Globus pallidus (tissue), 1 donor: Measurements from ENCODE around the gene DISC1.
A peak's percentile ranks its signal among the peaks of the same experiment; 100 is the strongest.
"Not testable (repeated sequence)": the region's sequence is repeated elsewhere in the genome, so short reads cannot be mapped to it uniquely, and the experiment has no call there.

Experiments used
- DNase-seq: peaks from one replicate; pipeline ENCODE4 v3.0.0-alpha.2; 2015; ENCODE audit warnings: low spot score

Gene DISC1

DNA sequence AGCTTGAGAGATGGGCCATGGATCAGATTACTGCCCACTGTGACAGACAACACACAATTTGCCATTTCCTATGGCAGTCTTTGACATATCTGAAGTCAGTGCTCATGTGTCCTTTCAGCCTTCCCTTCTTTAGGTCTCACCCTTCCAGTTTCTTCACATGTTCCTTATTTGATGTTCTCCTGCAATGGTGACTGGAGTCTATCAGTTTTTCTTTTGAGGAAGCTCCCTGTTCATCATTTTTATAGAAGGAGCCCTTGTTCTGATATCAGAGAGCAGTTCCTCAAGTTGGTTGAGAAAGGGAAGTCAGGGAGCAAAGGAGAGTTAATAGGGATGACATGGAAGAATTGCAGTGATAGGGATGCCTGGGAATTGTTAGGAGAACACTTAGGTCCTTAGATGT is 42.2 kb downstream of the DISC1 start:
- DNase-seq, result no peak

DNA sequence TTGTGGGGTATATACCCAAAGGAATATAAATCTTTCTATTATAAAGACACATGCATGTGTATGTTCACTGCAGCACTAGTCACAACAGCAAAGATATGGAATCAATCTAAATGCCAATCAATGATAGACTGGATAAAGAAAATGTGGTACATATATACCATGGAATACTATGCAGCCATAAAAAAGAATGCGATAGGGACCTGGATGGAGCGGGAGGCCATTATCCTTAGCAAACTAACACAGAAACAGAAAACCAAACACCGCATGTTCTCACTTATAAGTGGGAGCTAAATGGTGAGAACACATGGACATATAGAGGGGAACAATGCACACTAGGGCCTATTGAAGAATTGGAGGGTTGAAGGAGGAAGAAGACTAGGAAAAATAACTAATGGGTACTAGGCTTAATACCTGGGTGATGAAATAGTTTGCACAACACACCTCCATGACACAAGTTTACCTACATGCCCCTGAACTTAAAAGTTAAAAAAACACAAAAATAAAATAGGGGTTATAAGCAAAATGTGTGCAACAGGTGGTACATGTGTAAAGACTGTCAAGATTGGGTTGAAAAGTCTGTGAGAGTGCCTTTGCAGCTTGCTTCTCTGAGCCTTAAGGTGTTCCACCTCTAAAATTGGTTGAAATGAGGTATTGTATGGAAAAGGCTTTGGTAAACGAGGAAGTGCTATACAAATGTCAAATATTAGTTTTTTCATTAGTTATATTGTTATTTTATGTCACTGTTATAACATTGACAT is 43.5 kb downstream of the DISC1 start:
- DNase-seq, result not testable (repeated sequence)

DNA sequence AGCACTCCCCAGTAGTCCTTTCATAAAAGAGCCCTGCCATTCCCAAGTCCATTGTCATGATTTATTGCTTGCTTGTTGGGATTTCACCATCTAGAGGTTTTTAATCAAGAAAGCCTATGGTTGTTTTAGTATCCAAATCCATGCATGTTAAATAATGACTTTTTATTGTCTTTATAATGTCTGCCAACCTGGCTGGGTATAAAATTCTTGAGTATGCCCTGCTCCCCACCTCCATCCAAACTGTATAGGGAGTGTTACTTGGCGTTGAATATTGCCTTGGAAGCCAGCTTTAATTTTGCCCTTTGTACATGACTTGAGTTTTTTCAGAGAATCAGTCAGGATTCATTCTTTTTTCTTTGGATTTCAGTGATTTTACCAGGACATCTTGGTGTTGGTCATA is 44.2 kb downstream of the DISC1 start:
- no peak for DNase-seq

DNA sequence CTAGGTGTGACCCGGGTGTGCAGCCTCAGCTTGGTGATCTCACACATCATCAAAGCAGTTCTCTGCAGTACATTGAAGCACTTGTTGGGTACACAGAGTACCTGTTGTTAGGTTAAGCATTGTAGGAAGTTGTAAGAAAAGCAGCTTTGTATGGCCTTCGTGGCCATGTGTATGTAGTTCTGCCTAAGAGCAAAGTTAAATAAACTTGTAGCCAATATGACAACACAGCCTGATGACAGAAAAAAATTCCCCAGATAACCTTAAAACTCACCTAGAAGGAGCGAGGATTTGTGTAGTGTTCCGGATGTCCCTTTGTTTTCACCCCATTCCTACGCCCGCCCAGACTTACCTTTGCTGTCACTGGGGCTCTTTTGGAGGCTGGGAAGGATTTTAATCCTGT is 48.0 kb downstream of the DISC1 start:
- no peak for DNase-seq

DNA sequence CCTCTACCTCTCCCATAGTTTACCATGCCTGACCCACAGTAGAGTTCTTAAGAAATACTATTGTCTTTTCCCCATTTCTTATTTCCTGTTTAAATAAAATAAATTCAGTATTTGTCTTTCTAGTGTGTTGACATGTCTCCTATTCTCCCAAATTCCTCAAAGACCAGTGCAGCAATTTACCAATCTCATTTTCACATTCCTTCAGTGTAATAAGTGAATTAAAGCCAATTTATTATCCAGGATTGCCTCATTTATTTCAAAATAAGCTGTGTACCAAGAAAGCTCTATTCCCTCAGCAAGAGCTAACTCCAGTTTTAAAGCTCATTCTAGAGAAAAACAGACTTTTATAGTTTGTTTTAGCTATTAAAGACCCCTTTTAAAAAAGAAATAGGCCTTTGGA is 49.9 kb downstream of the DISC1 start:
- DNase-seq, result no peak

DNA sequence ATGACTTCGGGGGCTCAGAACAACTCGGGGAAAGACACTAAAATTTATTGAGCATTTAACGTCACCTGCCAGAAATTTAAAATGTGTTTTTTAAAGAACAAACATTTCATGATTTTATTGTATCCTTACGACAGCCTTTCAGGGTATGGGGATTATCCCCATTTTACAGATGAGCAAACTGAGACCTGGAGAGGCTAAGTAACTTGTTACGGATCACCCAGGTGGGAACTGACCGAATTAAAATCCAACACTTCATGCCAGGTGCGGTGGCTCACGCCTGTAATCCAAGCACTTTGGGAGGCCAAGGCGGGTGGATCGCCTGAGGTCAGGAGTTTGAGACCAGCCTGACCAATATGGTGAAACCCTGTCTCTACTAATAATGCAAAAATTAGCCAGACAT is 50.9 kb downstream of the DISC1 start:
- no peak for DNase-seq

DNA sequence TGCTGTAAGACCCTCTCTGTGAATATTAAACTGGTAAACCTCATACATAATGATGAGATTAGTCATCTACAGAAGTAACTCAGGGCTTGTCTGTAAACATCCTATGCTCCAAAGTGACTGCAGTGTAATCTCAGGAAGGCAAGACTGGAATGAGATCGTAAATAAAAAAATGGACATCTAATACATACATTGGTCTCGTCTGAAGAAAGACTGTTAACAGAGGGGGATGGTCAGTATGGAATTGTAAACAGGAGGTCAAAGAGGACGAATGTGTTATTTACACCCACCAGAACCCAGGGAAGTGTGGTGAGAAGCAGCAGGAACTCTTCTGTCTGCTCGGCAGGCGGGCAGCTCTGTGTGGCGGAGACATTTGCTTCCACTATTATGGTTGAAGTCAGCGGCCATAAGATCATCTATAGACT is 51.4 kb downstream of the DISC1 start:
- no peak for DNase-seq

DNA sequence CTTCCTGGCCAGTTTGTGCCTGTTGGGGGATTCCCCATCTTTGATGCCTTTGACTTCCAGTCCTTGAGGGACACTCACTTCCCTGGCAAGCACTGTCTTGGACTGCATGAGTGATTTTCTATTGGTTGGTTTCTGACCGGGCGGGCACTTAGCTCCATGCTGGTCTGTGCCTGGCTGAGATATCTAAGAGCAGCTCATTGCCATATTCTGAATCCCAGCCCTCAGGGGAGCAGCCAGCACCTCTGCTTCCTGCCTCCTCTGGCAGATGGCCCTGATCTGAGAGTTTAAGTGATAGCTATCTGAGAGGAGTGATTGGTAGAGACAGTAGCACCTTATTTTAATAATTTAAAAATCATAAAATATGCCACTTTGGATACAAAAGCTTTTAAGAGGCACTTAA is 52.5 kb downstream of the DISC1 start:
- no peak for DNase-seq

DNA sequence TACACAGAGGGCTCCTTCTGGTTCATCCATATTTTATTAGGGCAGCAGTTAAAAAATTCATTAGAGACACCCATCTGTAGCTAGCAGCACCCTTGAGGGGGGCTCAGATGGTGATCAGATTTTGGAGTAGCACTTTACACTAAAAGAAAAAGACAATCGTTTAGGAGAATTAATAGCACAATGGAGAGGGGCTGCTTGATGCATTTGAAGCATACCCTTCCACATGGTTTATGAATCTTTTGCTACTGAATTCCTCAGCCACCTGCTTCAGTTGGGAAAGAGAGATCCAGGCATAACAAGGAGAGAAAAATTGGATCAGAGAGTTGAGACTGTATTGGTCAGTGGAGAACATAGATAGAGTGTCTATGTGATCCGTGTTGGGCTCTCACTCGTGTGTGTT is 54.4 kb downstream of the DISC1 start:
- no peak for DNase-seq

DNA sequence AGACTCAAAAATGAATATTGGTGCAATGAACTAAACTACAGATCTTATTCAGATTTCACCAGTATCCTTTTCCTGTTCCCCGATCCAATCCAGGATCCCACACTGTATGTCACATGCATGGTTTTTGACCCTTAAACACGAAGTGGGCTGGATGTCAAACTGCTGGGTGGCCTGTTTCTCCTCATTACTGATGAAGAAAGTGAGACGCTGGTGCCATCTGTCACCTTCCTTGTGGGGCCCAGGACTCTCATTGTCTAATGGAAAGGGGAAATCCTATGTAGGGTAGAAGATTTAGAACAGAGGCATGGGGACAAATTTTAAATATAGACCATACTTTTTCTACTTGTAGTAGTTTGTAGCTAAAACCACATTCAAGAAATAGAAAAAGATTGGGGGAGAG is 56.2 kb downstream of the DISC1 start:
- DNase-seq, result no peak

DNA sequence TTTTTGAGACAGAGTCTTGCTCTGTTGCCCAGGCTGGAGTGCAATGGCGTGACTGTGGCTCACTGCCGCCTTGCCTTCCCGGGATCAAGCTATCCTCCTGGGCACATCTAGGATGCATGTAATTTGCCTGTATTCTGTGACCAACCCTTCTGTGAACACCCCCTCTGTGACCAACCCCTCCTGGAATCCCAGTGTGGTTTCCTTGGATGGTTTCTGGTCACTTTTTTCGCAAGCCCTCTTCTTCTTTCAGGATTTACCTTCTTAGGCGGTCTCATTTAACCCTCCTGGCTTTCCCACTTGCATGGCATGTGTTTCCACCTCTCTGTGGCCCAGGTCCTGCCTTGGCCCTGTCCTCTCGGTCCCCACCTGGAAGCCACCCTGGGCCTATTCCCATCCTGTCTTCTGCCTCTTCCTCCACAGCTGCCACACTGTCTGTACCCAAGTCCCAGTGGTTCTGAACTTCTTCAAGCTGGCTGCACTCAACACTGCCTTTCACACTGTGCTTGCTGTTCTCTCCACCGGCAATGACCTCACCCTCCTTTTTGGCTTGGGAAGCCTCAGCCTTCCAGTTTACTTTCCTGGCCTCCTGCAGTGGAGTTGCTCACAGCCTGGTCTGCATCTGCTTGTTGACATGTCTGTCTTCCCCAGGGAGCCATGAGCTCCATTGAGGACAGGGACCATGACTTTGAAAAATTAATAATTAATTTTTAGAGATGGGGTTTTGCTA is 57.0 kb downstream of the DISC1 start:
- DNase-seq, result no peak

DNA sequence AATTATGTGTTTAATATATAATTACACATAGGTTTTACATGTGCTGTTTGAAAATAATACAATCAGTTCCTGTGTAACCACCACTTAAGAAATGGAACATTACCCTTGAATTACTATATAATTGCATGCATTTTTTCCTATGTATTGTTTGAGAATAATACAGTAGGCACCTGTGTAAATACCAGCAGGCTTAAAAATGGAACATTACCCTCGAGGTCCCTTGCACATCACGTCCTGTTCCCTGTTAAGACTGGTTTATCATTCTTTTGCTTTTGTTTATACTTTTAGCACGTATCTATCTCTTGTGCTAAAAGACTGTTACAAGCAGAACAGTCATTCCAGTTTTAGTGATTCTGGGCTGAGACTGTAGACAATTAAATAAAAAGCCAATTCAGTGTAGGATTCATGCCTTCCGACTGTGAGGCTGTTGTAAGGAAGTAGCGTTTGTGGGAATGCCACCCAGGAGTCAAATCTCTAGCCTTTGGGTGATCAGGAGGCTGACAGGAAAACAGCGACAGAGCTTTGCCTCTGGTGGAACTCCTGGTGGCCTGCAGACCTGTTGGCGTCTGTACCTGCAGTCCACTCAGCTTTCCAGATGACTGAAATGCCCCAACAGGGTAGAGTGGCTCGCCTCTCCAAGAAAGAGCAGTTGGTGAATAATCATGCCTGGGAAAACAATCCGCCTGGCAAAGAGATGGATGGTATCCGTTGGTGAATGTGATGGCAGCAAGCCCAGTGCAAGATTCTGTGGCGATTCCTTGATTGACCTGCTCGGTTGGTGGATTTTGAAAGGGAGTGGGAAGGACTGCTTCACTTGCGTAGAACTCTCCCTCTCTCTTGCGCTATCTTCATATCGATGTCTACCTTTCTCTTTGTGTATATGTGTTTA is 58.0 kb downstream of the DISC1 start:
- no peak for DNase-seq

DNA sequence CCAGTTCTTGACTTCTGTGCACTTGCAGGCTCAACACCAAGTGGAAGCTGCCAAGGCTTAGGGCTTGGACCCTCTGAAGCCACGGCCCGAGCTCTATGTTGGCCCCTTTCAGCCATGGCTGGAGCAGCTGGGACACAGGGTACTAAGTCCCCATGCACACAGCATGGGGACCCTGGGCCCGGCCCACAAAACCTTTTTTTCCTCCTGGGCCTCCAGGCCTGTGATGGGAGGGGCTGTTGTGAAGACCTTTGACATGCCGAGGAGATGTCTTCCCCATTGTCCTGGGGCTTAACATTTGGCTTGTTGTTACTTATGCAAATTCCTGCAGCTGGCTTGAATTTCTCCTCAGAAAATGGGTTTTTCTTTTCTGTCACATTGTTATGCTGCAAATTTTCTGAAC is 59.8 kb downstream of the DISC1 start:
- no peak for DNase-seq

DNA sequence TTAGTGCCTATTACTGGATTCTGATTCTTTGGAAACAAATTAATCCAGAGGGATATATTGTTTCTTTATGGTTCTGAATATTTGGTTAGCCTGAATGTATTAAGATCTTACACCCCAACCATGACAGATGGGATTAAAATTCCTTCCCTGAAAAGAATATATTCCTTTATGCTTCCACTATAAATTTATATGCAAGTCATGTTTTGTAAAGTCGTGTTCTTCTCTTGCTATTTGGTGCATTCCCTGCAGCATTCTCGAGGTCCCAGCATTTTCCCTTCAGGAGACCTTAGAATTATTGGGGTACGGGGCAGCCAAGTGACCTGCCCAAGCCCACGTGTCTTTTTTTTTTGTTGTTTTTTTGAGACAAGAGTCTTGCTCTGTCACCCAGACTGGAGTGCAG is 62.4 kb downstream of the DISC1 start:
- no peak for DNase-seq

DNA sequence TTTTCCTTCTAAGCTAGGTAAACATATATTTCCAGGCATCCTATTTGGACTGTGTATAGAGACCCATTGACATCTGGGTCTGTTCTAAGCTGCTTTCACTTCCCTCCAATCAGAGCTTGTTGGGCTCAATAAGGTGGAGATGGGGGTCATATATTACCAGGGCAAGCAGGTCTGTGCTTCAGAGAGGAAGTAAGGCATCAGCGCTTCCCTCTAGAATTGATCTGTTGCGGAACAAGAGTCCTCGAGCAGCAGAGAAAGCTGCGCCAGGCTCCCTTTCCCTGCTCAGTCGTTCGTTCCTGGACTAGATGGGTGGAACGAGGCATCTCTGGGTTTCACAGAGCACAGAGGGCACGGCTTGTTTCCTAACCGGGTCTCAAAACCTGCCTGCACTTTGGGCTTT is 63.5 kb downstream of the DISC1 start:
- no peak for DNase-seq

DNA sequence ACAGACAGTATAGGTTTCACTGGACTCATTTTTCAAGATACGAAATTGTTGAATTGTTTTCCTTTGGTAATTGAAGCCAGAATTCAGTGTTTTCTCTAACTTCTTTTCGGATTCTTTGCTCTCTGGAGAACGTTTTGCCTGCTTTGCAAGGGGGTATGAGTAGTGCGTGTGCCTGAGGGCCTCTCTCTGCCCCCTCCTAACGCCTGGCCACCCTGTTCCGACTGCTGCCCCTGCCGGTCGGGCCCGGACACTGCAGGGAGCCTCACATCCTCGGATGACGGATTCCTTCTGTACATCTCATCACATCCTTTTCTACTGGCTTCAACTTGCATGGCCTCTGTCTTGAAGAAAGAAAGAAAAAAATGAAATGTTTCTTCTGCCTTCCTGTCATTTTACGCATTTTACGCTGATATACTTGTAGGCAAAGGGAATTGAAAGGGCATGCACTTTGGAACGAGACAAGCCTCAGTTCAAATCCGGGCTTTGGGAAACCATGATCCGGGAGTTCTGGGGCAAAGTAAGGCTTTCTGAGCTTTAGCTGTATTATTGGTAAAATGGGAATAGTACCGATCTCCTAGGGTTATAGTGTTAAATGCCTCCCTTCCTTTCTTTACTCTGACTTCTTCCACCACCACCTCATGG is 65.1 kb downstream of the DISC1 start:
- DNase-seq, result peak; percentile 62

DNA sequence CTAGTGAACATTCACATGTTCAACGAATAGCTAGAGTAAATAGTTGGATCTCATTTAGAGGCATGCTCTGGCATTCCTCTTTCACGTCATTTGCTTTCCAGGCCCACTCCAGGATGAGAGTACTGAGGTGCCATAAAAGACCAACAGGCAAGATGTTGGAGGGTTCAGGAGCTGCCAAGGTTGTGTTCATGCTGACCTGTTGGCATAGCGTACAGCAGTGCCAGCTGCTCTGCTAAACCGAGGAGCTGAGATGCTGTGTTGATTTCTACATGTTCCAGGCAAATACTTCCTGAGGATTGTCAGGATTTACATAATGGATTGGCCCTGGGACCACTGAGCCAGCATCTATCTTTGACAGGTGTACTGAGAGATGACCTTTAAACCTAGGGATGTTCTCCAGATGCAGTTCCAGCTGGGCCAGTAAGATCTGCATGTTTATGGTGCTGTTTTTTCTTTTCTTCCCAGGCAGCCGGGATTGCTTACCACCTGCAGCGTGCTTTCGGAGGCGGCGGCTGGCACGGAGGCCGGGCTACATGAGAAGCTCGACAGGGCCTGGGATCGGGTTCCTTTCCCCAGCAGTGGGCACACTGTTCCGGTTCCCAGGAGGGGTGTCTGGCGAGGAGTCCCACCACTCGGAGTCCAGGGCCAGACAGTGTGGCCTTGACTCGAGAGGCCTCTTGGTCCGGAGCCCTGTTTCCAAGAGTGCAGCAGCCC is 66.9 kb downstream of the DISC1 start:
- DNase-seq, result no peak

DNA sequence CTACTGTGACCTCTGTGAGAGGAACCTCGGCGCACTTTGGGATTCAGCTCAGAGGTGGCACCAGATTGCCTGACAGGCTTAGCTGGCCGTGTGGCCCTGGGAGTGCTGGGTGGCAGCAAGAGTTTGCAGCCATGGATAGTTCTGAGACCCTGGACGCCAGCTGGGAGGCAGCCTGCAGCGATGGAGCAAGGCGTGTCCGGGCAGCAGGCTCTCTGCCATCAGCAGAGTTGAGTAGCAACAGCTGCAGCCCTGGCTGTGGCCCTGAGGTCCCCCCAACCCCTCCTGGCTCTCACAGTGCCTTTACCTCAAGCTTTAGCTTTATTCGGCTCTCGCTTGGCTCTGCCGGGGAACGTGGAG is 67.5 kb downstream of the DISC1 start:
- peak; percentile 70 for DNase-seq

DNA sequence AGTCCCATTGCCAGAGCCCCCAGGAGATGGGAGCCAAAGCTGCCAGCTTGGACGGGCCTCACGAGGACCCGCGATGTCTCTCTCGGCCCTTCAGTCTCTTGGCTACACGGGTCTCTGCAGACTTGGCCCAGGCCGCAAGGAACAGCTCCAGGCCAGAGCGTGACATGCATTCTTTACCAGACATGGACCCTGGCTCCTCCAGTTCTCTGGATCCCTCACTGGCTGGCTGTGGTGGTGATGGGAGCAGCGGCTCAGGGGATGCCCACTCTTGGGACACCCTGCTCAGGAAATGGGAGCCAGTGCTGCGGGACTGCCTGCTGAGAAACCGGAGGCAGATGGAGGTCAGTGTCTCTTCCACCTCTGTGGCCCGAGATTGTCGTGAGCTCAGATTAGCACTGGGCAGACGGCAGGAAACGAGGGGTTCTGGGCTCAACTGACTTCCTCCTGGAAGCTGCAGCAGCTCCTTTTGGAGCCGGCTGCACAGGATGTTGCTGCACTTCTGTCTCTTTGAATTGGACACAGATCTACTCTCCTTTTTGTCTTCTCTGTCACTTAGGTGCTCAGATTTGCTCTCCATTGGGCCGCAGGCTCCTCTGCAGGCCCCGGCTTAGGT is 68.0 kb downstream of the DISC1 start:
- no peak for DNase-seq

DNA sequence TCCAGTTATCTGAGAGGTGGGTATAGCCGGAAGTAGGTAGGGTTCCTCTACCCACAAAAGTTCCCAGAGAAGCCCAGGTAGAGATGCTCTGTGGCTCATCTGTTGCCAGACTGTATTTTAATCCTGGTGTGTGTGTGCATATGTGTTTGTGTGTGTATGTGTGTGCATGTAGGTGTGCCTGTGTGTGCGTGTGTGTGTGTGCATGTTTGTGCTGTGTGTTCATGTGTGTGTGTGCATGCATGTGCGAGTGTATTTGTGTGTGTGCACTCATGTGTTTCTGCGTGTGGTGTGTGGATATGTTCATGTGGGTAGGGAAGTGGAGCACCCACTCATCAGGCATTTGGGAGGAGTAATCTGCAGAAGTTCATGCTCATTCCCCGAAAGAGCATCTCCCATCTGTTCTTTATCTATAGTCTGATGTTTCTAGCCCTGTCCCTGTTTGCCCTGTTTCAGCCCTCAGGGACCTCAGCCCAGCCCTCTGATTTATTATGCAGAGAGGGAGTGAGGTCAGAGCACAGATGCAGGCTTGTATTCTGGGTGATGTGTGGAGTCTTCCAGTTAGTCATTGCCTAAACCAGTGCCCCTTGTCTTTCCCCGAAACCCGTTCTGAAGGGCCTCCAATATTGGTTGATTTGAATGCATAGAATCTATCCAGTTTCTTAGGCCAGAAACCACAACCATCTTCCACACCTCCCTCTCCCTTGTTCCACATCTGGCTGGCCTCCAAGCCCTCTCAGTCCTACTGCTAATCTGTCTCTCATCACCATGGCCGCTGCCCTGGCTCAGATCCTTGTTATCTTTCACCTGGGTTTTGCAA is 69.1 kb downstream of the DISC1 start:
- DNase-seq, result peak; percentile 82
